ENCODE data around the gene TMEM225B. TPM values are rescaled to one million over a fixed set of nuclear protein-coding genes. Genes with fewer than 3 reads are reported as not detected.
"Not testable (repeated sequence)": the region's sequence is repeated elsewhere in the genome, so short reads cannot be mapped to it uniquely, and the experiment has no call there.

The TMEM225B gene
- total RNA-seq, 1 donor from 2014 or later = 0.52 TPM

DNA sequence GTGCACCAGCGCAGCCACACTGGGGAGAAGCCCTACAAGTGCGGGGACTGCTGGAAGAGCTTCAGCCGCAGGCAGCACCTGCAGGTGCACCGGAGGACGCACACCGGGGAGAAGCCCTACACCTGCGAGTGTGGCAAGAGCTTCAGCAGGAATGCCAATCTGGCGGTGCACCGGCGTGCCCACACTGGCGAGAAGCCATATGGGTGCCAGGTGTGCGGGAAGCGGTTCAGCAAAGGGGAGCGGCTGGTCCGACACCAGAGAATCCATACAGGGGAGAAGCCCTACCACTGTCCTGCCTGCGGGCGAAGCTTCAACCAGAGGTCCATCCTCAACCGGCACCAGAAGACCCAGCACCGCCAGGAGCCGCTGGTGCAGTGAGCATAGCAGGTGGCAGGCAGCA lies 31.6 kb downstream of the TMEM225B start:
- Histone ChIP-seq H3K27me3 (ENCODE audit: control insufficient read depth in 3 of 3, insufficient read depth in 3 of 3, low read length in 3 of 3) (no peaks in the 10 kb centered on the region), H3K9ac (ENCODE audit: low read depth in 1 of 3, low read length in 3 of 3) (no peak overlapping the region), H3K36me3 (ENCODE audit: control insufficient read depth in 3 of 3, insufficient read depth in 3 of 3, low read length in 3 of 3) (peaks cover 46 to 67% (median 63%) of the 10 kb centered on the region in 3 donors), H3K4me1 (ENCODE audit: control insufficient read depth in 3 of 3, insufficient read depth in 3 of 3, low read length in 3 of 3) (peaks cover 5 to 9% (median 5%) of the 10 kb centered on the region in 3 donors), H3K9me3 (ENCODE audit: control insufficient read depth in 3 of 3, low read length in 3 of 3) (no peaks in the 10 kb centered on the region), H3K27ac (ENCODE audit: low read depth, low read length) (no peak overlapping the region), H3K4me3 (ENCODE audit: low read length in 3 of 3) (no peak overlapping the region)

DNA sequence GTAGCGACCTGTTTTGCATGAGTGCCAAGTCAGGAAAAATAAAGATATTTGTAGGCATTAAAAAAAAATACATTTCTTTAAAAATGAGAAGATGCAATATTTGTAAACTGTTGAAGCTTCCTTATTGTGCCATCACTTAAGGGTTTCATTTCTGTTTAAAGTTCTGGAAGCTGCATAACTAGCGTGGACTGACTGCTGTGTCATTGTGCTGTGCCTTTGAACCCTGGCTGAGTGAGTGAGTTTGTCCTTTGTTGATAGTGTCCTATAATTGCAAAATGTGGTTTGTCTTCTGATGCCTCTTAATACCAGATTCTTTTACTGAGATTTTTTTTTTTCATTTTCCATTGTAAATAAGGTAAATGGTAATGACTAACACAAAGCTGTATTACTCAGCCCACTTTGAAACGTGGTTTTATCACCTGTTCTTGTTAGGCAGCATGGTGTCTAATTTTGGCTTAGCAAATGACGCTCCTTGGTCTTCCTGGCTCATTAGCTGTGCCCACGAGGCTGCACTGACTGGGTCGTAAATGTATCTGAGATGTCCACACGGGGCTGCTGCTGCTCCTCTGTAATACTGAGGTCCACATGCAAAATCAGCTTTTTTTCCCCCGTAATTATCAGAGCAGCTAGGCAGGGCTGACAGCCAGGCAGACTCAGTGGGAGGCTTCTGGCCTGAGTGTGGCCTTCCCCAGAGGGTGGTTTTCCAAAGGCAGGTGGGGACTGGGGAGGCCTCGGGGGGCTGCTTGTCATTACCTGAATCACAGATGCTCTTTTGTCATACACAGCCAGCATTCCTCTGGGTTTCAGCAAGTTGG lies 33.4 kb downstream of the TMEM225B start:
- Histone ChIP-seq H3K27ac (ENCODE audit: low read depth, low read length) (peak overlapping the region; percentile 54), H3K9me3 (ENCODE audit: control insufficient read depth in 3 of 3, low read length in 3 of 3) (no peaks in the 10 kb centered on the region), H3K4me1 (ENCODE audit: control insufficient read depth in 3 of 3, insufficient read depth in 3 of 3, low read length in 3 of 3) (peaks cover 5 to 9% (median 5%) of the 10 kb centered on the region in 3 donors), H3K27me3 (ENCODE audit: control insufficient read depth in 3 of 3, insufficient read depth in 3 of 3, low read length in 3 of 3) (no peaks in the 10 kb centered on the region), H3K9ac (ENCODE audit: low read depth in 1 of 3, low read length in 3 of 3) (no peak overlapping the region), H3K36me3 (ENCODE audit: control insufficient read depth in 3 of 3, insufficient read depth in 3 of 3, low read length in 3 of 3) (peaks cover 30 to 49% (median 45%) of the 10 kb centered on the region in 3 donors), H3K4me3 (ENCODE audit: low read length in 3 of 3) (no peak overlapping the region)

DNA sequence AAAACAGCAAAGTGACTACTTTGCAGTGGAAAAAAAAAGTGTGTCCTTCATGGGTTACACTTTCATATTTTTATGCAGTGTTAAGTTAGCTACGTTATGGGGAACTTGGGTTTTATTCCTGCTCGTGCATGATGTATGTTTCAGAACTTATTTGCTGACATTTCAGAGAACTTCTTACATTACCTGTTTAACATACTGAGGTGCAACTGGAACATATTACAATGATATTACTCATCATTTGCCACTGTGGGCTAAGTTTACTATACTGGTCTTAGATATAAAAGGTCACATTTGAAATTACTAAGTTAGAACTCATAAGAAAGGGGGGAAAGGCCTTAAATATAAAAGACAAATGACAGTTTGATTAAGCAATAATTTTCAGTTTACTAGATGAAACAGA lies 39.3 kb downstream of the TMEM225B start:
- not testable (repeated sequence) for H3K4me3 ChIP-seq (ENCODE audit: low read length in 3 of 3); H3K9ac ChIP-seq (ENCODE audit: low read depth in 1 of 3, low read length in 3 of 3)

DNA sequence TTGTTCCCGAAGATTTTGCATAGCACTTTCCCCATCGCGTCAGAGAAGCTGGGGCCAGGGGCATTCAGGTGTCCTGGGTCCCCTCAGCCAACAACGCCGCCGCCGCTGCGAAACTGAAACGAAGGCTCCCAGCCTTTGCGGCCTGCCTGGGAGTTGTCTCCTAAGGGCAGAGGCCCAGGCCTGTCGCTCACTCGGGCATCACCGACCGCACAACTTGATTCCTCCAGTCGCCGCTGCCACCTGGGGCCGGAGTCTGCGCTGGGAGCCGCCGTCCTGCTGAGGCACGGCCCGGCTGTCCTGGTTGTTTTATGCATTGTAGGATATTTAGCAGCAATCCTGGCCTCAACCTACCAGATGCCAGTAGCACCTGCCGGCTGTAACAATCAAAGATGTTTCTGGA lies 40.7 kb downstream of the TMEM225B start:
- Histone ChIP-seq H3K27ac (ENCODE audit: low read depth, low read length) (no peak overlapping the region), H3K4me1 (ENCODE audit: control insufficient read depth in 3 of 3, insufficient read depth in 3 of 3, low read length in 3 of 3) (no peaks in the 10 kb centered on the region), H3K4me3 (ENCODE audit: low read length in 3 of 3) (no peak overlapping the region), H3K36me3 (ENCODE audit: control insufficient read depth in 3 of 3, insufficient read depth in 3 of 3, low read length in 3 of 3) (peaks cover 3 to 18% (median 14%) of the 10 kb centered on the region in 3 donors), H3K9ac (ENCODE audit: low read depth in 1 of 3, low read length in 3 of 3) (no peak overlapping the region), H3K9me3 (ENCODE audit: control insufficient read depth in 3 of 3, low read length in 3 of 3) (no peaks in the 10 kb centered on the region), H3K27me3 (ENCODE audit: control insufficient read depth in 3 of 3, insufficient read depth in 3 of 3, low read length in 3 of 3) (no peaks in the 10 kb centered on the region)

More for the DNA sequence above, 39.3 kb downstream of the TMEM225B start:
- H3K4me1 ChIP-seq (ENCODE audit: control insufficient read depth in 3 of 3, insufficient read depth in 3 of 3, low read length in 3 of 3); H3K9me3 ChIP-seq (ENCODE audit: control insufficient read depth in 3 of 3, low read length in 3 of 3); H3K27ac ChIP-seq (ENCODE audit: low read depth, low read length); H3K27me3 ChIP-seq (ENCODE audit: control insufficient read depth in 3 of 3, insufficient read depth in 3 of 3, low read length in 3 of 3): not testable (repeated sequence)
- H3K36me3 ChIP-seq (ENCODE audit: control insufficient read depth in 3 of 3, insufficient read depth in 3 of 3, low read length in 3 of 3) = peaks cover 5 to 12% (median 10%) of the 10 kb centered on the region in 3 donors

DNA sequence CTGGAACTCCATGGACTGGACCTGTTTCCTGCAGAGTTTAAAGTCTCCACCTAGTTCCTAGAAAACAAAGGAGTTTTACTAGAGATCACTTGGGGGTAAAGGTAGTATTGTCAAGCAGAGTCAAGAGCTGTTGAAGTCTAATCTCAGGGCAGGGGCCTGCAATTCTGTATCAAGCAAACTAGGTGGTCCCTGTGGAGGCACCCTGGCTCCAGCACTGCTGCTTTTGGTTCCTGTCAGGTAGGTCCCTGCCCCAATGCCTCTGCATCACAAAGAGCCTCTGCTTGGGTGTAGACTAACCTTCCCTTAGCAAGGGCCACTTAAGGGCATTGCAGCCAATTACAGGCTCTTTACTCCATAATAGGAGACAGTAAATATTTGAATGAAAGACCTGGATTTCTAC lies 41.2 kb downstream of the TMEM225B start:
- no peak overlapping the region for H3K9ac ChIP-seq (ENCODE audit: low read depth in 1 of 3, low read length in 3 of 3)
- no peaks in the 10 kb centered on the region for H3K9me3 ChIP-seq (ENCODE audit: control insufficient read depth in 3 of 3, low read length in 3 of 3)
- no peak overlapping the region for H3K27ac ChIP-seq (ENCODE audit: low read depth, low read length)
- peaks cover 3 to 17% (median 15%) of the 10 kb centered on the region in 3 donors for H3K36me3 ChIP-seq (ENCODE audit: control insufficient read depth in 3 of 3, insufficient read depth in 3 of 3, low read length in 3 of 3)
- H3K4me1 ChIP-seq (ENCODE audit: control insufficient read depth in 3 of 3, insufficient read depth in 3 of 3, low read length in 3 of 3) = no peaks in the 10 kb centered on the region
- H3K4me3 ChIP-seq (ENCODE audit: low read length in 3 of 3) = no peak overlapping the region
- no peaks in the 10 kb centered on the region for H3K27me3 ChIP-seq (ENCODE audit: control insufficient read depth in 3 of 3, insufficient read depth in 3 of 3, low read length in 3 of 3)

DNA sequence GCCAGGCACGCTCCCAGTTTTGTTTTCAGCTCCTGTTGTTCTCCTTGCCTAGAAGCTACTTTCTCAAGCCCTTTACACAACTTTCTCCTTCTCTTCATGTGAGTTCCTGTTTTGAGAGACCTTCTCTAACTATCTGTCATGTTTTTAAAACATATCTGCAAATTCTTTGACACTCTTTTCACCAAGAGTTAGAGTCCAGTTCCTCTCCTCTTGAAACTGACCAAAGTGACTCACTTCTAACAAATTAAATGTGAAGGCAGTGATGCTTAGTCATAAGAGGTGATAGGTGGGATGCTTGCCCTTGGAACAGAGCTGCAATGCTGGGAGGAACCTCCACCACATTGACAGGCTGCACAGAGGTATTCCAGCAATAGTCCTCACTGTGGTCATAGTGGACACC lies 44.0 kb downstream of the TMEM225B start:
- H3K4me1 ChIP-seq (ENCODE audit: control insufficient read depth in 3 of 3, insufficient read depth in 3 of 3, low read length in 3 of 3) = no peaks in the 10 kb centered on the region
- H3K9me3 ChIP-seq (ENCODE audit: control insufficient read depth in 3 of 3, low read length in 3 of 3) = no peaks in the 10 kb centered on the region
- no peak overlapping the region for H3K27ac ChIP-seq (ENCODE audit: low read depth, low read length)
- peaks cover 7 to 18% (median 18%) of the 10 kb centered on the region in 3 donors for H3K36me3 ChIP-seq (ENCODE audit: control insufficient read depth in 3 of 3, insufficient read depth in 3 of 3, low read length in 3 of 3)
- H3K27me3 ChIP-seq (ENCODE audit: control insufficient read depth in 3 of 3, insufficient read depth in 3 of 3, low read length in 3 of 3) = no peaks in the 10 kb centered on the region
- no peak overlapping the region for H3K4me3 ChIP-seq (ENCODE audit: low read length in 3 of 3)
- no peak overlapping the region for H3K9ac ChIP-seq (ENCODE audit: low read depth in 1 of 3, low read length in 3 of 3)

DNA sequence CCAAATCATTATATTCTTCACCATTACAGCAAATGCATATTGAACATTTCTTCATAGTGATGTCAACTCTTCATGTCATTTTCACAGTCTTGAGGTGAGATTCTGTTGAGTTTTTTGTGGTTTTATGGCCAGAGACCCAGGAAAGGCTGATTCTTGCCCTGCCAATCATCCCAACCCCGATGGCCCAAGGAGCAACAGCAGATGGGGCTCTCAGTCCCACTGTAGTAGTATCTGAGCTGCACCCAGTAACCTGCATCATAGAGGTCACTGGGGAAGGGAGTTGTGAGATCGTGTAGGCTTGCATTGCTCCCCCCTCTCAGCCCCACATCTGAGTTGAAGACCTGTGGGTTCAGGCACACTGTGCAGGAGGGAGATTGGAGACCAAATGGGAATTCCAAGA lies 45.4 kb downstream of the TMEM225B start:
- Histone ChIP-seq H3K4me3 (ENCODE audit: low read length in 3 of 3) (no peak overlapping the region), H3K9ac (ENCODE audit: low read depth in 1 of 3, low read length in 3 of 3) (no peak overlapping the region), H3K9me3 (ENCODE audit: control insufficient read depth in 3 of 3, low read length in 3 of 3) (no peaks in the 10 kb centered on the region)

DNA sequence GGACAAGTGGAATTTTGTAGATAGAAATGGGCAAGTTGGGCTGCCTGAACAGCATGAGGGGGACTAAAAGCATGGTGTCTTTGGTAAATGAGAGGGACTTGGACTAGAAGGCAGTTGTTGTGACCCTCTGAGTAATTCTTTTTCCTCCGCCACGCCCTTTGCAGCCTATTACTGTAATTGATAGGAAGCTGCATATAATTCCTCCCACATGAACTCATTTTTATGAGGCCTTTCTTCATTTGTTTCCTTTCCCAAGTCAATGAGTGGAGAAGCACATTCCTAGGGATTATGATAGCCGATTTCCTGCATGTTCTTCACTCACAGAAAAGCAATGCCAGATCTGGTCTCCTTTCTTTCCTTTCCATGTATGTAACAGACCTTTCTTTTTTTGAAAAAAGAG lies 46.4 kb downstream of the TMEM225B start:
- Histone ChIP-seq H3K9me3 (ENCODE audit: control insufficient read depth in 3 of 3, low read length in 3 of 3) (no peaks in the 10 kb centered on the region), H3K27ac (ENCODE audit: low read depth, low read length) (no peak overlapping the region), H3K27me3 (ENCODE audit: control insufficient read depth in 3 of 3, insufficient read depth in 3 of 3, low read length in 3 of 3) (no peaks in the 10 kb centered on the region), H3K9ac (ENCODE audit: low read depth in 1 of 3, low read length in 3 of 3) (no peak overlapping the region), H3K4me3 (ENCODE audit: low read length in 3 of 3) (no peak overlapping the region), H3K36me3 (ENCODE audit: control insufficient read depth in 3 of 3, insufficient read depth in 3 of 3, low read length in 3 of 3) (peaks cover 4 to 16% (median 10%) of the 10 kb centered on the region in 3 donors), H3K4me1 (ENCODE audit: control insufficient read depth in 3 of 3, insufficient read depth in 3 of 3, low read length in 3 of 3) (no peaks in the 10 kb centered on the region)

More for the DNA sequence above, 45.4 kb downstream of the TMEM225B start:
- peaks cover 5 to 19% (median 15%) of the 10 kb centered on the region in 3 donors for H3K36me3 ChIP-seq (ENCODE audit: control insufficient read depth in 3 of 3, insufficient read depth in 3 of 3, low read length in 3 of 3)
- no peak overlapping the region for H3K27ac ChIP-seq (ENCODE audit: low read depth, low read length)
- no peaks in the 10 kb centered on the region for H3K27me3 ChIP-seq (ENCODE audit: control insufficient read depth in 3 of 3, insufficient read depth in 3 of 3, low read length in 3 of 3)
- H3K4me1 ChIP-seq (ENCODE audit: control insufficient read depth in 3 of 3, insufficient read depth in 3 of 3, low read length in 3 of 3) = no peaks in the 10 kb centered on the region

DNA sequence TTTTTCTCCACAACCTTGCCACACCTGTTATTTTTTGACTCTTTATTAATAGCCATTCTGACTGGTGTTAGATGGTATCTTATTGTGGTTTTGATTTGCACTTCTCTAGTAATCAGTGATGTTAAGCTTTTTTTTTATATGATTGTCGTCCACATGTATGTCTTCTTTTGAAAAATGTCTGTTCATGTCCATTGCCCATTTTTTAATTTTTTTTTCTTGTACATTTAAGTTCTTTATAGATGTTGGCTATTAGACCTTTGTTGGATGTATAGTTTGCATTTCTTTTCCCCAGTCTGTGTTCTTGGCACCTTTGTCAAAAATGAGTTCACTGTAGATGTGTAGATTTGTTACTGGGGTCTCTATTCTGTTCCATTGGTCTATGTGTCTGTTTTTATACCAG lies 47.5 kb downstream of the TMEM225B start:
- Histone ChIP-seq H3K9me3 (ENCODE audit: control insufficient read depth in 3 of 3, low read length in 3 of 3) (no peaks in the 10 kb centered on the region), H3K36me3 (ENCODE audit: control insufficient read depth in 3 of 3, insufficient read depth in 3 of 3, low read length in 3 of 3) (peaks cover 4 to 13% (median 10%) of the 10 kb centered on the region in 3 donors), H3K9ac (ENCODE audit: low read depth in 1 of 3, low read length in 3 of 3) (no peak overlapping the region), H3K27me3 (ENCODE audit: control insufficient read depth in 3 of 3, insufficient read depth in 3 of 3, low read length in 3 of 3) (no peaks in the 10 kb centered on the region), H3K4me3 (ENCODE audit: low read length in 3 of 3) (no peak overlapping the region), H3K4me1 (ENCODE audit: control insufficient read depth in 3 of 3, insufficient read depth in 3 of 3, low read length in 3 of 3) (no peaks in the 10 kb centered on the region), H3K27ac (ENCODE audit: low read depth, low read length) (no peak overlapping the region)

DNA sequence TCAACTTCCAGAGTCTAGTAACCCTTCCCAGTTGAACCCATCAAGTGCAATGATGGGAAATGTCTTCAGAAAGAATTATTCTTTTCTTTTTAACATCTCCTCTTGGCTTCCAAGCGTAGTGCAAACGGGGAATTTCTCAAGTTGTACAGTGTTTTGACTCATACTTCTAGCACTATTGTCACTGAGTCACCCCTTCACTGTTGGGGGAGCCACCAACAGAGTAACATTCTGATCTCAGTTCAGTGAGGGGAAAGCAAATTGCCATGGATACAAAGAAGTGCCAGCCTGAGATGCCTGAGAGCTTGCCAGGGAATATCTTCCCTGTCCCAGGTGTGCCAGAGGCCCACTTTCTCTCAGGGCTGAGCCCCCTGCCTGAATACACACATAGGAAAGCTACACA lies 50.8 kb downstream of the TMEM225B start:
- H3K36me3 ChIP-seq (ENCODE audit: control insufficient read depth in 3 of 3, insufficient read depth in 3 of 3, low read length in 3 of 3) = peaks cover 3 to 8% (median 4%) of the 10 kb centered on the region in 3 donors
- H3K27me3 ChIP-seq (ENCODE audit: control insufficient read depth in 3 of 3, insufficient read depth in 3 of 3, low read length in 3 of 3) = no peaks in the 10 kb centered on the region
- no peak overlapping the region for H3K4me3 ChIP-seq (ENCODE audit: low read length in 3 of 3)
- no peak overlapping the region for H3K9ac ChIP-seq (ENCODE audit: low read depth in 1 of 3, low read length in 3 of 3)
- no peaks in the 10 kb centered on the region for H3K9me3 ChIP-seq (ENCODE audit: control insufficient read depth in 3 of 3, low read length in 3 of 3)
- H3K27ac ChIP-seq (ENCODE audit: low read depth, low read length) = no peak overlapping the region
- no peaks in the 10 kb centered on the region for H3K4me1 ChIP-seq (ENCODE audit: control insufficient read depth in 3 of 3, insufficient read depth in 3 of 3, low read length in 3 of 3)
